Mesenchymal stem cell (in vitro differentiated cells and primary cell): ENCODE results near the gene UBTD1.

Experiments used
- DNase-seq: peaks from one replicate; pipeline ENCODE4 v3.0.0-alpha.2; 2013
- H2AFZ ChIP-seq: one replicate; pipeline ENCODE4 v1.6.1; 2013; ENCODE audit warnings: low read depth, mild to moderate bottlenecking, control low read depth, inconsistent platforms, low read length, moderate library complexity
- H2AK5ac ChIP-seq: 2 replicates; pipeline ENCODE4 v1.6.1; 2013; ENCODE audit warnings: low read length, moderate library complexity, mild to moderate bottlenecking, inconsistent platforms; ENCODE audit not compliant: severe bottlenecking
- H2BK120ac ChIP-seq: one replicate; pipeline ENCODE4 v1.6.1; 2013; ENCODE audit warnings: low read depth, mild to moderate bottlenecking, inconsistent platforms, low read length, moderate library complexity
- H2BK12ac ChIP-seq, 2 experiments: one replicate each; pipeline ENCODE4 v1.6.1; 2013; ENCODE audit warnings: inconsistent platforms in 2 of 2, low read length in 2 of 2, mild to moderate bottlenecking in 2 of 2, moderate library complexity in 2 of 2, control low read depth in 1 of 2
- H2BK15ac ChIP-seq: one replicate; pipeline ENCODE4 v1.6.1; 2013; ENCODE audit warnings: mild to moderate bottlenecking, low read depth, inconsistent platforms; ENCODE audit not compliant: poor library complexity, severe bottlenecking
- H2BK5ac ChIP-seq: 2 replicates; pipeline ENCODE4 v1.6.1; 2013; ENCODE audit warnings: low read depth, mild to moderate bottlenecking, low read length, control low read depth, inconsistent platforms; ENCODE audit not compliant: poor library complexity, severe bottlenecking
- H3K14ac ChIP-seq, 2 experiments: one replicate each; pipeline ENCODE4 v1.6.1; 2013; ENCODE audit warnings: inconsistent platforms in 2 of 2, low read length in 2 of 2, control low read depth in 1 of 2, mild to moderate bottlenecking in 1 of 2, moderate library complexity in 1 of 2
- H3K18ac ChIP-seq, 2 experiments: one replicate each; pipeline ENCODE4 v1.6.1; 2013; ENCODE audit warnings: inconsistent platforms in 2 of 2, low read length in 2 of 2, control low read depth in 1 of 2, low read depth in 1 of 2, mild to moderate bottlenecking in 1 of 2
- H3K23ac ChIP-seq, 2 experiments: one replicate each; pipeline ENCODE4 v1.6.1; 2013; ENCODE audit warnings: inconsistent platforms in 2 of 2, low read length in 2 of 2, mild to moderate bottlenecking in 2 of 2, moderate library complexity in 2 of 2, control low read depth in 1 of 2
- H3K27ac ChIP-seq: 2 replicates; pipeline ENCODE4 v1.5.1; 2013; ENCODE audit warnings: mild to moderate bottlenecking, moderate library complexity, low read length, control low read depth, inconsistent platforms; ENCODE audit not compliant: poor library complexity, severe bottlenecking
- H3K27me3 ChIP-seq, 2 experiments: 2 replicates each; pipeline versions ENCODE4 v1.6.1 to v1.7.0; 2013; ENCODE audit warnings: low read length in 2 of 2, mild to moderate bottlenecking in 2 of 2, moderate library complexity in 2 of 2, control low read depth in 1 of 2, inconsistent platforms in 1 of 2; ENCODE audit not compliant: control insufficient read depth in 1 of 2, insufficient read depth in 1 of 2
- H3K36me3 ChIP-seq, 2 experiments: 2 replicates each; pipeline versions ENCODE4 v1.6.1 to v1.7.0; 2013; ENCODE audit warnings: low read length in 2 of 2, control low read depth in 1 of 2, inconsistent platforms in 1 of 2, low read depth in 1 of 2, mild to moderate bottlenecking in 1 of 2; ENCODE audit not compliant: insufficient read depth in 2 of 2, control insufficient read depth in 1 of 2
- H3K4ac ChIP-seq, 2 experiments: one replicate each; pipeline ENCODE4 v1.6.1; 2013; ENCODE audit warnings: inconsistent platforms in 2 of 2, low read length in 2 of 2, mild to moderate bottlenecking in 2 of 2, moderate library complexity in 2 of 2, control low read depth in 1 of 2, low read depth in 1 of 2
- H3K4me1 ChIP-seq: 2 replicates; pipeline ENCODE4 v1.6.1; 2013; ENCODE audit warnings: low read depth, low read length, control low read depth; ENCODE audit not compliant: control insufficient read depth, insufficient read depth
- H3K4me2 ChIP-seq: 2 replicates; pipeline ENCODE4 v1.6.1; 2013; ENCODE audit warnings: low read length, mild to moderate bottlenecking, inconsistent platforms; ENCODE audit not compliant: poor library complexity, severe bottlenecking
- H3K4me3 ChIP-seq, 2 experiments: 2 replicates each; pipeline versions ENCODE4 v1.5.1 to v1.7.0; 2013; ENCODE audit warnings: low read length in 2 of 2, mild to moderate bottlenecking in 2 of 2, control low read depth in 1 of 2, low read depth in 1 of 2; ENCODE audit not compliant: insufficient read depth in 1 of 2
- H3K79me1 ChIP-seq: replicated peaks from 2 replicates; pipeline ENCODE4 v1.6.1; 2013; ENCODE audit warnings: mild to moderate bottlenecking, control low read depth, low read length, inconsistent platforms; ENCODE audit not compliant: poor library complexity, severe bottlenecking
- H3K9ac ChIP-seq: 2 replicates; pipeline ENCODE4 v1.7.0; 2013; ENCODE audit warnings: mild to moderate bottlenecking, low read length, moderate library complexity
- H3K9me3 ChIP-seq: 2 replicates; pipeline ENCODE4 v1.7.0; 2013; ENCODE audit warnings: mild to moderate bottlenecking, low read length; ENCODE audit not compliant: control insufficient read depth
- H4K8ac ChIP-seq: one replicate; pipeline ENCODE4 v1.6.1; 2013; ENCODE audit warnings: inconsistent platforms, mild to moderate bottlenecking, low read length, moderate library complexity
- H4K91ac ChIP-seq: one replicate; pipeline ENCODE4 v1.6.1; 2013; ENCODE audit warnings: mild to moderate bottlenecking, low read length, inconsistent platforms
- WGBS: methylation state at CpG from one replicate; pipeline ENCODE4 v1.1.7; 2013; ENCODE audit warnings: mixed read lengths; 5-methylcytosine and 5-hydroxymethylcytosine counted together

The UBTD1 gene

GRCh38 chr10:97563337-97563736, 64.6 kb downstream of the UBTD1 start:
- 98% methylated on average over 4 of the region's 4 CpGs for WGBS
- Histone ChIP-seq H3K4me1 (peaks cover 10% of the 10 kb centered on the region), H3K27me3 (no peaks in the 10 kb centered on the region), H2BK15ac (no peak overlapping the region), H4K8ac (no peak overlapping the region), H4K91ac (no peak overlapping the region), H3K27ac (no peak overlapping the region), H3K18ac (no peak overlapping the region), H3K4me3 (no peak overlapping the region), H2AFZ (no peak overlapping the region), H3K14ac (no peak overlapping the region), H3K4ac (no peak overlapping the region), H2BK12ac (no peak overlapping the region), H2BK120ac (no peak overlapping the region), H3K9ac (no peak overlapping the region), H3K23ac (no peak overlapping the region), H3K79me1 (peaks cover 15% of the 10 kb centered on the region), H3K9me3 (no peaks in the 10 kb centered on the region), H3K36me3 (peaks cover 5 to 6% of the 10 kb centered on the region in 2 experiments), H2BK5ac (no peak overlapping the region), H2AK5ac (no peak overlapping the region), H3K4me2 (no peak overlapping the region)
- DNase-seq: no peak

- Histone ChIP-seq H3K4me3 (no peak overlapping the region), H2BK5ac (no peak overlapping the region), H3K9ac (no peak overlapping the region), H4K8ac (no peak overlapping the region), H3K27me3 (no peaks in the 10 kb centered on the region), H3K4me2 (no peak overlapping the region), H3K4me1 (peaks cover 8% of the 10 kb centered on the region), H3K18ac (no peak overlapping the region), H3K27ac (no peak overlapping the region), H3K36me3 (peaks cover 18 to 20% of the 10 kb centered on the region in 2 experiments), H2BK15ac (no peak overlapping the region), H2AFZ (no peak overlapping the region), H4K91ac (no peak overlapping the region), H2AK5ac (no peak overlapping the region), H2BK12ac (no peak overlapping the region), H3K14ac (no peak overlapping the region), H3K23ac (no peak overlapping the region), H2BK120ac (no peak overlapping the region), H3K9me3 (no peaks in the 10 kb centered on the region), H3K4ac (no peak overlapping the region), H3K79me1 (peaks cover 15% of the 10 kb centered on the region)
- WGBS: 94% methylated on average over 4 of the region's 4 CpGs
- no peak for DNase-seq
Measured at GRCh38 chr10:97564776-97565175, 66.1 kb downstream of the UBTD1 start.

DNA sequence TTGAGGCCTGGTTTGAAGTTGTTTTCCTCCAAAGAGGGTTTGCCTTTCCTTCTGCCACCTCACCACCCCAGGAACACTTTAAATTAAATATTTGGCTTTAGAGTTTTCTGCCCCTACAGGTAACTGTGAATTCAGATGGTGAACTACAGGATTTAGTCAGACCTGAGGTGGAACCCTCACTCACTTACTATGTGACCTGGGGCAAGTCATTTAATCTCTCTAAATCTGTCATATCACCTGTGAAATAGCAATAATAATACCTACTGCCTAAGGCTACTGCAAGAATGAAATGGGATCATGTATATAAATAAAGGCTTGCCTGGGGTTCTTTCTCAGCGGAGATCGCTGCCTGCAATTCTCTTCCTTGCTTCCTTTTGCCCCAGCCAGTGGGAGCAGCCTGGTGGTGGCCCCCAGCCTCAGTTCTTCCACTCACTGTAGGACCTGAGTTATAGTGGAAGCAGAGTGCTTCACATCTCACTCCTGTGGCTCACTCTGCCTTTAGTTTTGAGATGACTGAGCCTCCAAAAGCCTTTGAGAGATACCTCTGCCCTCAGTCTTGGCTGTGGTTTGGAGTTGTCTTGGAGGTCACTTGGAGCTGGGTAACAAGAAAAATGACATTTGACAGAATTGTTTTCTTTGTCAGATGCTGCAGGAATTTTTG, 67.7 kb downstream of the UBTD1 start:
- Histone ChIP-seq H3K18ac (no peak overlapping the region), H3K4me1 (peaks cover 23% of the 10 kb centered on the region)

DNA sequence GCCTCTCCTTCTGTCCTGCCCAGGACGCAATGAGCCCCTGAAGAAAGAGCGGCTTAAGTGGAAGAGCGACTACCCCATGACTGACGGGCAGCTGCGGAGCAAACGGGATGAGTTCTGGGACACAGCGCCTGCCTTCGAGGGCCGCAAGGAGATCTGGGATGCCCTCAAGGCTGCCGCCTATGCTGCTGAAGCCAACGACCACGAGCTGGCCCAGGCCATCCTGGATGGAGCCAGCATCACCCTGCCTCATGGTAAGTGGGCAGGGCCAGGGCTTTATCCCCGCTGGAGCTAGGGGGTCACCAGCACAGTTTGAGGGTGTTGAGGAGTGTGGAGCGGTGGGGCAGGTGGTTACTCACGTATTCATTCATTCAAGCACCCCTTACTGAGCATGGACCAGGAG, 69.2 kb downstream of the UBTD1 start:
- no peak overlapping the region for H4K8ac ChIP-seq
- no peak overlapping the region for H2BK15ac ChIP-seq
- H3K4me2 ChIP-seq: no peak overlapping the region
- H2AFZ ChIP-seq: no peak overlapping the region
- peaks cover 15% of the 10 kb centered on the region for H3K79me1 ChIP-seq
- H3K23ac ChIP-seq: no peak overlapping the region
- H3K9ac ChIP-seq: no peak overlapping the region
- peaks cover 32% of the 10 kb centered on the region for H3K4me1 ChIP-seq
- H2BK5ac ChIP-seq: no peak overlapping the region
- H3K36me3 ChIP-seq: peaks cover 32 to 42% of the 10 kb centered on the region in 2 experiments
- H3K9me3 ChIP-seq: no peaks in the 10 kb centered on the region
- no peak overlapping the region for H2AK5ac ChIP-seq
- H3K18ac ChIP-seq: no peak overlapping the region
- H2BK12ac ChIP-seq: no peak overlapping the region
- H3K27me3 ChIP-seq: no peaks in the 10 kb centered on the region
- H3K14ac ChIP-seq: no peak overlapping the region
- peak overlapping the region in 1 of 2 experiments; percentile 64 for H3K4ac ChIP-seq
- 99% methylated on average over 13 of the region's 15 CpGs for WGBS
- H3K4me3 ChIP-seq: no peak overlapping the region
- DNase-seq: no peak
- no peak overlapping the region for H4K91ac ChIP-seq
- H2BK120ac ChIP-seq: no peak overlapping the region
- H3K27ac ChIP-seq: no peak overlapping the region

More for the DNA sequence above, 67.7 kb downstream of the UBTD1 start:
- H3K79me1 ChIP-seq: peaks cover 18% of the 10 kb centered on the region
- no peak for DNase-seq
- H2BK12ac ChIP-seq: no peak overlapping the region
- peaks cover 29 to 37% of the 10 kb centered on the region in 2 experiments for H3K36me3 ChIP-seq
- no peaks in the 10 kb centered on the region for H3K27me3 ChIP-seq
- no peak overlapping the region for H3K27ac ChIP-seq
- H2BK120ac ChIP-seq: no peak overlapping the region
- H2BK5ac ChIP-seq: no peak overlapping the region
- peak overlapping the region; percentile 89 for H2AK5ac ChIP-seq
- H4K91ac ChIP-seq: no peak overlapping the region
- H3K14ac ChIP-seq: no peak overlapping the region
- H3K4me3 ChIP-seq: no peak overlapping the region
- no peaks in the 10 kb centered on the region for H3K9me3 ChIP-seq
- H4K8ac ChIP-seq: no peak overlapping the region
- H3K9ac ChIP-seq: no peak overlapping the region
- no peak overlapping the region for H2AFZ ChIP-seq
- no peak overlapping the region for H3K4me2 ChIP-seq
- no peak overlapping the region for H3K23ac ChIP-seq
- no peak overlapping the region for H3K4ac ChIP-seq
- no peak overlapping the region for H2BK15ac ChIP-seq
- WGBS: 100% methylated on average over 2 of the region's 2 CpGs
